Activated CD8-positive, alpha-beta T cell treated with anti-CD3 and anti-CD28 coated beads for 36 hours (primary cell): ENCODE measurements around the gene CYP3A5. TPM values are rescaled to one million over a fixed set of nuclear protein-coding genes. Genes with fewer than 3 reads are reported as not detected.

ENCODE experiments used
- ATAC-seq: fragments of 200-7000 bp; cut with Tn5 transposase; one replicate; pipeline ENCODE4 v1.10.0; 2021; ENCODE audit warnings: mild to moderate bottlenecking, moderate library complexity
- CTCF ChIA-PET: fragments of 350-600 bp; sonication (Branson Sonifier 250); formaldehyde crosslinking; loops from one replicate; lab custom pipeline; 2021; ENCODE audit warnings: antibody characterized with exemption; lab: Charles Lee
- POLR2A ChIA-PET: fragments of 350-600 bp; sonication (Branson Sonifier 250); formaldehyde crosslinking; loops from one replicate; lab custom pipeline; 2021; ENCODE audit warnings: antibody characterized with exemption; lab: Charles Lee
- DNase-seq: peaks from one replicate; pipeline ENCODE4 v3.0.0-alpha.2; 2020
- H3K27ac Mint-ChIP-seq: one replicate; pipeline ENCODE4 v1.8.0; 2021; ENCODE audit warnings: mild to moderate bottlenecking, mixed read lengths
- H3K27me3 Mint-ChIP-seq: one replicate; pipeline ENCODE4 v1.8.0; 2021; ENCODE audit warnings: mixed read lengths
- H3K36me3 Mint-ChIP-seq: one replicate; pipeline ENCODE4 v1.8.0; 2021; ENCODE audit warnings: low read depth, mixed read lengths
- H3K4me1 Mint-ChIP-seq: one replicate; pipeline ENCODE4 v1.8.0; 2021; ENCODE audit warnings: low read depth, mixed read lengths
- H3K4me3 Mint-ChIP-seq: one replicate; pipeline ENCODE4 v1.8.0; 2021; ENCODE audit warnings: mild to moderate bottlenecking, moderate library complexity, mixed read lengths
- H3K9me3 Mint-ChIP-seq: one replicate; pipeline ENCODE4 v1.8.0; 2021; ENCODE audit warnings: mixed read lengths
- CTCF ChIP-seq: fragments of 200-600 bp; IDR thresholded peaks from one replicate; pipeline ENCODE4 v1.8.0; 2022; ENCODE audit warnings: antibody characterized with exemption, mild to moderate bottlenecking
- intact Hi-C: fragments of 100-400 bp; cut with micrococcal nuclease; formaldehyde crosslinking; loops from one replicate; pipeline ENCODE4 v1.10.0; 2022
- total RNA-seq, 2 experiments: library from RNA; stranded (reverse); gene quantifications; one replicate each; pipeline ENCODE4 v1.2.3, GENCODE V29; 2021

The CYP3A5 gene
- total RNA-seq, 2 experiments from 2014 or later: not detected

GRCh38 chr7:99623091-99623693, 56.6 kb downstream of the CYP3A5 start:
- DNase-seq (peak; percentile 76), ATAC-seq (peak; percentile 68)
- CTCF ChIA-PET: interaction anchor here (1.5 kb wide), 1 partner anchor 367 kb away, joined by 4 read pairs; no protein-coding TSS in a partner anchor
- H3K9me3 Mint-ChIP-seq: no peaks in the 10 kb centered on the region
- TF ChIP-seq CTCF: no peak
- peaks cover 83% of the 10 kb centered on the region for H3K4me1 Mint-ChIP-seq
- H3K36me3 Mint-ChIP-seq: peaks cover 91% of the 10 kb centered on the region
- POLR2A ChIA-PET: interaction anchor here (1.6 to 2.0 kb wide), 3 partner anchors 10 to 296 kb away, joined by 9 to 15 read pairs (median 13); partner anchors contain the start of gene TRIM4
- no peaks in the 10 kb centered on the region for H3K27me3 Mint-ChIP-seq
- H3K4me3 Mint-ChIP-seq: peak overlapping the region; percentile 99
- peak overlapping the region; percentile 100 for H3K27ac Mint-ChIP-seq
- intact Hi-C loops: no loop called here

DNA sequence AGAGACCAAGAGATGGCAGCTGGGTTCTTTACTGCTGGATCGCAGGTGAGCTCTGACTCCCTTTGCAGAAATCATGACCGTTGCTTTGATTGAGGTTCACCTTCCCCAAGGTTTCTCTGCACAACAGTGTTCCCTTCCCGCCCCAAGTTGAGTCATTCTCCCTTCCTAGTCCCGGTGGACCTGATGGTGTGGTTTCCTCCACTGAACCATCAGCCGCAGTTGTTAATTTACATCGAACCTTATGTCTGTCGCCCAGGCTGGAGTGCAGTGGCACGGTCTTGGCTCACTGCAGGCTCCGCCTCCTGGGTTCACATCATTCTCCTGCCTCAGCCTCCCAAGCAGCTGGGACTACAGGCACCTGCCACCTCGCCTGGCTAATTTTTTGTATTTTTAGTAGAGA, 57.2 kb downstream of the CYP3A5 start:
- ChIA-PET CTCF (interaction anchor here (0.6 kb wide), 1 partner anchor 252 kb away, joined by 3 read pairs; no protein-coding TSS in a partner anchor), POLR2A (no interaction called here)
- Mint-ChIP-seq H3K27me3 (no peaks in the 10 kb centered on the region), H3K4me1 (peaks cover 88% of the 10 kb centered on the region), H3K27ac (peak overlapping the region; percentile 100), H3K4me3 (peak overlapping the region; percentile 99), H3K9me3 (no peaks in the 10 kb centered on the region), H3K36me3 (peaks cover 94% of the 10 kb centered on the region)
- no peak for TF ChIP-seq CTCF
- intact Hi-C loops: no loop called here
- ATAC-seq (no peak), DNase-seq (peak; percentile 56)

DNA sequence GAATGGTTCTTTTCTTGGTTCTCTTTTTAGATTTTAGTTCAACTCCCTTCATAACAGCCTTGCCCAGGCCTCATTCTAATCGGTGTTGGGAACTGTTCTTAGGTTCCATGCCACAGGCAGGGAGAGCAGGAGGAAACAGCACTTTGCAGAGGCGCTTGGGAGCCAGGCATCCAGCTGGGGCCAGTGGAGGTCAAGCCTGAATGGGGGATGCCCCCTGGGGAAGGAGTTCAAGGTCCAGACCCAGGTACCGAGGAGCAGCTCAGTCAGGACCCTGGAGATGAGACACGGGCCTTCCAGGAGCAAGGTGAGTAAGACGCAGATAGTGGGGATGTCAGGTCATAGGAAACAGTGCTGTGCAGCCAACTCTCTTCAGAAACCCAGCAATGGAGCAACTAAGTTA, 58.5 kb downstream of the CYP3A5 start:
- H3K4me1 Mint-ChIP-seq: peaks cover 82% of the 10 kb centered on the region
- ChIA-PET CTCF (interaction anchor here (1.0 to 1.4 kb wide), 2 partner anchors 22 to 41 kb away, joined by 3 to 4 read pairs; no protein-coding TSS in a partner anchor), POLR2A (interaction anchor here (1.3 to 1.8 kb wide), 2 partner anchors 10 to 121 kb away, joined by 4 to 9 read pairs; partner anchors contain the start of gene ZNF394)
- DNase-seq: no peak
- peaks cover 91% of the 10 kb centered on the region for H3K36me3 Mint-ChIP-seq
- no peaks in the 10 kb centered on the region for H3K27me3 Mint-ChIP-seq
- peak overlapping the region; percentile 100 for H3K27ac Mint-ChIP-seq
- no peak for TF ChIP-seq CTCF
- no peak overlapping the region for H3K4me3 Mint-ChIP-seq
- no peak for ATAC-seq
- H3K9me3 Mint-ChIP-seq: no peaks in the 10 kb centered on the region
- intact Hi-C loops: no loop called here

DNA sequence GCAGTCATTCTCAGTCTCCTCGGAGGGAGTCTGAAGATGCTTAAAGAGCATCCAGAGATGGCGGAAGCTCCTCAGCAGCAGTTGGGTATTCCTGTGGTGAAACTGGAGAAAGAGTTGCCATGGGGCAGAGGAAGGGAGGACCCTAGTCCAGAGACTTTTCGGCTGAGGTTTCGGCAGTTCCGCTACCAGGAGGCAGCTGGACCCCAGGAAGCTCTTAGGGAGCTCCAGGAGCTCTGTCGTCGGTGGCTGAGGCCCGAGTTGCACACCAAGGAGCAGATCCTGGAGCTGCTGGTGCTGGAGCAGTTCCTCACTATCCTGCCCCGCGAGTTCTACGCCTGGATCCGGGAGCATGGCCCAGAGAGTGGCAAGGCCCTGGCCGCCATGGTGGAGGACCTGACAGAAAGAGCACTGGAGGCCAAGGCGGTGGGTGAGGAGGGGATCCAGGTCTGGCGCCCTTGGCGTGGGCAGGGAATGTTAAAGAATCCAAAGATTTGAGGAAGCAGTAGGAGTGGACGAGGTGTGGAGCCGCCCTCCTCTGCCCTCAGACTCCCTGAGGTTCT, 60.1 kb downstream of the CYP3A5 start:
- ChIA-PET CTCF (interaction anchor here (1.5 kb wide), 1 partner anchor 12 kb away, joined by 4 read pairs; no protein-coding TSS in a partner anchor), POLR2A (interaction anchor here (1.3 kb wide), 1 partner anchor 22 kb away, joined by 3 read pairs; no protein-coding TSS in a partner anchor)
- no peak for DNase-seq
- no peak for TF ChIP-seq CTCF
- Mint-ChIP-seq H3K4me1 (peaks cover 77% of the 10 kb centered on the region), H3K27ac (peak overlapping the region; percentile 98), H3K4me3 (no peak overlapping the region), H3K9me3 (no peaks in the 10 kb centered on the region), H3K27me3 (no peaks in the 10 kb centered on the region), H3K36me3 (peaks cover 76% of the 10 kb centered on the region)
- intact Hi-C loops: no loop called here
- no peak for ATAC-seq

- DNase-seq (no peak), ATAC-seq (no peak)
- peaks cover 68% of the 10 kb centered on the region for H3K36me3 Mint-ChIP-seq
- peaks cover 69% of the 10 kb centered on the region for H3K4me1 Mint-ChIP-seq
- POLR2A ChIA-PET: interaction anchor here (1.3 kb wide), 1 partner anchor 22 kb away, joined by 3 read pairs; no protein-coding TSS in a partner anchor
- H3K4me3 Mint-ChIP-seq: peak overlapping the region; percentile 94
- no peak for TF ChIP-seq CTCF
- CTCF ChIA-PET: interaction anchor here (1.1 kb wide), 1 partner anchor 13 kb away, joined by 3 read pairs; no protein-coding TSS in a partner anchor
- peak overlapping the region; percentile 98 for H3K27ac Mint-ChIP-seq
- H3K9me3 Mint-ChIP-seq: no peaks in the 10 kb centered on the region
- intact Hi-C loops: no loop called here
- no peaks in the 10 kb centered on the region for H3K27me3 Mint-ChIP-seq
Observed at GRCh38 chr7:99618726-99619125, 61.1 kb downstream of the CYP3A5 start.
